ENCODE results near the gene TSPYL2.

TSPYL2 gene

DNA sequence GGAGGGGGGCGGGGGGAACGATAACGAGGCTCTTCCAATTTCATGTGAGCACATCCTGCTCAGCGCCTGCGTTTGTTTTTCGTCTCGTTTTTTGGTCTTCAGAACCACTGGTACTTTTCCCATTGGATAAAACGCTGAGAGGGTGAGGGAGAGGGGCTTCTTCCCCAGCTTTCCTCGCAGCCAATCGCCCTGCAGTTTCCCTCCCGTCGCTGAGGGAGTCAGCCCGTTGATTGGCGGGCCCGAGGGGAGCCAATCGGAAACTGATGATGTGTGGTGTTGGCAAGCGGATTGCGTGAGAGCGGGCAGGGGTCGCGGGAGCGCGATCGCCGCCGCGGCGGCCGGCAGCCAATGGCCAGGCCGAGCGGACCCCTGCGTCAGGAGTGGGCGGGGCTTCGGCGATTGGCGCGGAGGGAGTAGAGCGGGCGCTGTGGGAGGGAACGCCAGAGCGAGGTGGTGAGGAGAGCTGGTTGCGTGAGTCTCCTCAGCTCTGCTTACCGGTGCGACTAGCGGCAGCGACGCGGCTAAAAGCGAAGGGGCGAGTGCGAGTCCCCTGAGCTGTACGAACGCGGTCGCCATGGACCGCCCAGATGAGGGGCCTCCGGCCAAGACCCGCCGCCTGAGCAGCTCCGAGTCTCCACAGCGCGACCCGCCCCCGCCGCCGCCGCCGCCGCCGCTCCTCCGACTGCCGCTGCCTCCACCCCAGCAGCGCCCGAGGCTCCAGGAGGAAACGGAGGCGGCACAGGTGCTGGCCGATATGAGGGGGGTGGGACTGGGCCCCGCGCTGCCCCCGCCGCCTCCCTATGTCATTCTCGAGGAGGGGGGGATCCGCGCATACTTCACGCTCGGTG, at the start of gene TSPYL2:
TSPYL2 (plus strand) TSS at position 443 of the 848 bp plus-strand sequence; CDS start at position 575, 132 bp downstream.
- peak; percentile 97 for DNase-seq (ENCODE audit: low read depth)

DNA sequence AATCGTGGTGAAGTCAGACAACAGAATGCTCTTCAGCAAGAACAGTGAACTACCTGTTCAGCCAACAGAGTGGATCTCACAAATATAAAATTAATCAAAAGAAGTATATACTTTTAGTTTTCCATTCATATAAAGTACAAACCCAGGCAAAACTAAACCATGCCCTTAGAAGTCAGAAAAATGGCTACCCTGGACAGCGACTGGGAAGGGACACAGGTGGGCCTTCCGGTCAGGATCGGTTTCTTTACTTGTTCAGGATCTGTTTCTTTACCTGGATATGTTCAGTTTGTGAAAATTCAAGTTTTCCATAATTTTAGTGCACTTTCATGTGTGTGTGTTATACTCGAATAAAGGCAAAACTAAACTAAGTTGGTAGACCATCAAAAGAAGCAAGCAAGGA, 46.0 kb upstream of the TSPYL2 start:
- DNase-seq (ENCODE audit: low read depth) = no peak

DNA sequence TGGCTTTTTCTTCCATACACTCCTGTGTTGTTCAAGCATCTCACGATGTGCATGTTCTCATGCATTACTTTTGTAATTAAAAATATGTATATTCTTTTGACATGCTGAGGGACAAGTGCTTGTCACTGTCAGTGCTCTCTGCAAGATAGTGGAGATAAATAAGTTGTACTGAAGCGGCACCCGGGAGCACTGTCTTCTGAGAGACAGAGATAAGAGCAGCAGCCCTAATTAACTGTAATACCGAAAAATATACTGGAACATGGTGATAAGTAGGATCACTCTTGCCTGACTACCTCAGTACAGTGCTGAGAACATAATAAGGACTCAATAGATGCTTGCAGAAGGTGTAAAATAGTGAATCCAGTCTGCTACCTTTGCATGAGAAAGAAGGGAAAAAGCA, 42.9 kb upstream of the TSPYL2 start:
- no peak for DNase-seq (ENCODE audit: low read depth)

DNA sequence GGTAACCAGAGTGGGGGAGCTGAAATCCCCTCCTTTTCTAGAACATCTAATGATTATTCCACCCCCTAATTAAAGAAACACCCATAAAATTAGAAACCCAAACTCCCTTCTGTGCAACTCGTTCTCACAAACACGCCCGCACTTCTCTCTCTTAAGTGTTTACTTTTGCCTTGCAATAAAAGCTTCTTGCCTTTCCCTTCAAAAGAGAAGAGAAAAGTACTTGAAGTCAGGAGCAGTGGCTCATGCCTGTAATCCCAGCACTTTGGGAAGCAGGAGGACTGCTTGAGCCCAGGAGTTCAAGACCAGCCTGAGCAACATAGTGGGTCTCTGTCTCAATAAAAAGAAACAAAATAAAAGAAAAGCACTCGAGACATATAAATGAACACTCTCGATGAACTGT, 37.2 kb upstream of the TSPYL2 start:
- no peak for DNase-seq (ENCODE audit: low read depth)

DNA sequence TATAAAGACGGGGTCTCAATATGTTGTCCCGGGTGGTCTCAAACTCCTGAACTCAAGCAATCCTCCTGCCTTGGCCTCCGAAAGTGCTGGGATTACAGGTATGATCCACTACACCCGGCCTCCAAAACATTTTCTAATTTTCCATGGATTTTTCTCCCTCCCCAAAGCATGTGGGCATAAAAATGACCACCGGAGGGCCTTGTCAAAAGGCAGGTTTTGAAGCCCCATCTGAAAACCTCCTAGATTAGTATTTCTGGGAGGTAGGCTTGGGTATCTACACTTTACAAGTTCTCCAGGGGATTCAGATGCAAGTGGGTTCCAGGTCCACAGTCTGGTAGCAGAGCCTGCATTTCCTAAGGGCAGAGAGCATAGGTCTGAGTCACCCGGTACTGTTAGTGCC, 34.9 kb upstream of the TSPYL2 start:
- no peak for DNase-seq (ENCODE audit: low read depth)

DNA sequence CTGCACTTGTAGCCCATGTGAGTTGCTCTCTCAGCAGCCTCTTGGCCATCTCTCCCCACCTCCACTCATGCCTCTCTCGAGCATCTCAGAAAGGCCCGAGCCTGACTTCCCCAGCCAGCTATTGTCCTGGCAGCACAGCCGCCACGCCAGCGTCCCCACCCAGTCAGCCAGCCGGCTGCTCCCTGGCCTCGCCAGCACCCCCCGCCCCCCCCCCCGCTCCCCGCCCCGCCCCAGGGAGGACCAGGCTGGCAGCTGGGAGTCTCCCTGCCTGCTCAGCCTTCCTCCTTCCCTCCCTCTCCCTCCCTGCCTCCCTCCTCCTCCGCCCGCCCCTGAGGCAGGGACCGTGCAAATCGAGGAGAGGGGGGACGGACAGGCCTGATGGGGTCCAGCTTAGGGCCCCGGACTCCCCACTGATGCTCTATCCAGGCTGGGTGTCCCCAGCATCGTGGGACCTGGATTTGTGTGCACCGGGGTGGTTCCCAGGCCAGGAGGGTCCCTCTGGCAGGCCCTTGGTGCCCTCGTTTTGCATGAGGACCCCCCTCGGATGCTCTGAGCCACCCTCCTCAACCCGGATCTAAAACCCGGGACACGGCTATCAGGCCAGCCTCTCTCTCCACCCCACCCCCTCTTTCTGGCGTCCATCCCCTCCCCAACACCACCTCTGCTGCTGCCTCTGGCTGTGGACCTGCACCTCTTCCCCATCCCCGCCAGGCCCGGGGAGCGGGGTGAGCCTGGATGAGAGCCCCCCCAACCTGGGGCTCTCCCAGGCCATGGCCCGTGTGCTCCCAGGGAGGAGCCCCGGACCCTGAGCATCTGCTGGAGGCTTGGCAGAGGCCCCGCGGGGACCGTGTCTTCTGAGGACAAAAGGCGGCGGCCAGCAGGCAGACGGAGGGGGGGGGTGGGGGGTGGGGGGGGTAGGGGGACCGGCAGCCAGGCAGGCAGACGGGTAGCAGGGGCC, 33.7 kb upstream of the TSPYL2 start, which contains the start of gene GPR173:
GPR173 (plus strand) TSS at position 621 of the 958 bp plus-strand sequence. CDS start 27,833 bp downstream, outside the sequence.
- peak; percentile 65 for DNase-seq (ENCODE audit: low read depth)

DNA sequence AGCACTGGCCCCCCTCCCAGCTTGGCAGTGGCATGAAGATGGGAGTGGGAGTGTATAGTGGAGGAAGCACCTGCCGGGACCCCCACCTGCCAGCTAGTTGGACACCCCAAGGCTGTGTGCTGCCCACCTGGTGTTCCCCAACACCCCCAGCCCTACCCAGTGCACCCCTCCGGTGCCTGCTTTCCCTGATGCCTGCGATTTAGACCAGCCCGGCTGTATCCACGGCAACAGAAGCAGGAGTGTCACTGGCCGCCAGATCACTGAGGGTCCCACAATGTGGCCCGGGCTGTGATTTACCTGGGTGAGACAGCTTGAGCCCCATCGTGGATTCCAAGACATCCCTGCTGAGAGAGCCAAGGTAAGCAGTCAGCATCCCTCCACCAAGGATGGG, 33.0 kb upstream of the TSPYL2 start:
- DNase-seq (ENCODE audit: low read depth) = no peak

DNA sequence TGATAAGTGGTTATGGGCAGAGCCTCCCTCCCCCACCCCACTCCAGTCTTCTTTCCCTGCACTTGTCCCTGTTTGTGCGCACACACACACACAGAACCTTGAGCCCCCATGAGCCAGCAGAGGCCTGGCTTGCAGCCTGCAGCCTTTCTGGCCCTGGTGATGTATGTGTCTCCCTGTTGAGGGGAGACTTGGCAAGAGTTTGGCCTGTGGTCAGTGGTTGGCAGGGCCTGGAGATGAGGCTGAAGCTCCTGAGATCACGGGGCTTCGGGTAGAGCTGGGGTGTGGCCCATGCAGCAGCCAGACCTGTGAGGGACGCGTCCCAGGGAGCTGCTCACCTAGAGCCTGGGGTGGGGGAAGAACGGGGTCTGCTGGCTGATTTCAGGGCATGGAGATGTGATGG, 31.3 kb upstream of the TSPYL2 start:
- DNase-seq (ENCODE audit: low read depth) = peak; percentile 34

DNA sequence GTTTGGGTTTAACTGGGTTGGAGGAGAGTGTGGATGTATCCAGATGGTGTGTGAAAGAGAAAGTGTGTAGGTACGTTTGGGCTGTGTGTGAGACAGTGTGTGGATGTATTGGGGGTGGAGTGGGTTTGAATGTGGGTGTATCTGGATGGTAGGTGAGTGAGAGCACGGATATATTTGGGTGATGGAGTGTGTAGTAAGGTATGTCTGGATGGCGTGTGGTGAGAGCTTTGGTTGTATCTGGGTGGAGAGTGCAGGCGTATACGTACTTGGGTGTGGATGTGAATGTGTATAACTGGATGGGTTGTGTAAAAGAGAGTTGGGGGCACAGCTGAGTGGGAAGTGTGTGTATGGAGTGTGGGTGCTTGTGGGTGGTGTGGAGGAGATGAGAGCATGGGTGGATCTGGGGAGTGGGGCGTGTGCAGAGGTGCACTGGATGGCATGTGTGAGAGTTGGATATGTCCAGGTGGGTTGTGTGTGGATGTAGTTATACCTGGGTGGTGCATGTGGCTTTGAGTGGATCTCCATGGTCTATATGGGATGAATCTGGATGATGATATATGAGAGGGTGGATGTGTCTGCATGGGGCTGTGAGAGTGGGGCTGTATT, 26.8 kb upstream of the TSPYL2 start:
- DNase-seq (ENCODE audit: low read depth) = no peak

DNA sequence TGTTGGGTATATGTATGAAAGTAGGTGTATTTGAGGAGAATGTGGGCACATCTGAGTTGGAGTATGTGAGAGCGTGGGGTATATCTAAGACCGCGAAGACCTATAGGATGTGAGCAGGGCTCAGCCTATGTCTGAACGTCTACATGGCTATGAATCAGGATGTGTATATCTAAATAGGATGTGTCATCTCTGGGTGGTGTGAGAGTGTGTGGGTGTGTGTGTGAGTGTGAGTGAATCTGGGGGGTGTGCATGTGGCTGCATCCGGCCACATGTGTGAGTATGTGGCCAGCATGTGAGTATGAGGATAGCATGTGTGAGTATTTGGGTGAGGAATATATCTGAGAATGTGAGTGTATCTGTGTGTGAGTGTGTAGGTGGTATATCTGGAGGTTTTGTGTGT, 25.9 kb upstream of the TSPYL2 start:
- DNase-seq (ENCODE audit: low read depth) = no peak

DNA sequence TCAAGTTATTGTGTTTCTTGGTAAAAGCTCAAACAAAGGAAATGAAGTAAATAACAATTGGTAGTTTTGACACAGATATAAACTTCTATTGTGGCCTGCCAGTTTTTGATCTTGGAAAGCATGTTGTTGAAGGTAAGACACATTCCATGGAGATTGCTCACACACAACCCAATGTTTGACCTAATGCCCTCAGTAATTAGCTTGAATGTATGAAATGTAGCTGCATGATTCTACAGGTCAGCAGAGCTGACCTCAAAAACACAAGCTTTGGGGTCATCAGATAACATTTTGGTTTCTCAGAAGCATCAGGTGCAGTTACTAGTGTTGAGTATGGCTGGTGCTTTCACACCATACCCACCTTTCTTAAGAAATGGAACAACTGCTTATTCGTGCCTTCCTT, 17.1 kb upstream of the TSPYL2 start:
- no peak for DNase-seq (ENCODE audit: low read depth)

DNA sequence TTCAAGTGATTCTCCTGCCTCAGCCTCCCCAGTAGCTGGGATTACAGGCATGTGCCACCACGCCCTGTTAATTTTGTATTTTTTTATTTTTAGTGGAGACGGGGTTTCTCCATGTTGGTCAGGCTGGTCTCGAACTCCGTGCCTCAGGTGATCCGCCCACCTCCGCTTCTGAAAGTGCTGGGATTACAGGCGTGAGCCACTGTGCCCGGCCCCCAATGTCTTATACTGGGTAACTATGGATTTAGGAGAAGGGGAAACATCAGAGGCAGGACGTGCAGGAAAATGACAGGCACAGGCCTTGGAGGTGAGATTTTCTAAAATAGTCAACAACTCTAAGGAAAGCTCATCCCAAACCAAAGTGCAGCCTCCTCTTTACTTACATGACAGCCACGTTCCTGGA, 11.1 kb upstream of the TSPYL2 start:
- DNase-seq (ENCODE audit: low read depth) = no peak

DNA sequence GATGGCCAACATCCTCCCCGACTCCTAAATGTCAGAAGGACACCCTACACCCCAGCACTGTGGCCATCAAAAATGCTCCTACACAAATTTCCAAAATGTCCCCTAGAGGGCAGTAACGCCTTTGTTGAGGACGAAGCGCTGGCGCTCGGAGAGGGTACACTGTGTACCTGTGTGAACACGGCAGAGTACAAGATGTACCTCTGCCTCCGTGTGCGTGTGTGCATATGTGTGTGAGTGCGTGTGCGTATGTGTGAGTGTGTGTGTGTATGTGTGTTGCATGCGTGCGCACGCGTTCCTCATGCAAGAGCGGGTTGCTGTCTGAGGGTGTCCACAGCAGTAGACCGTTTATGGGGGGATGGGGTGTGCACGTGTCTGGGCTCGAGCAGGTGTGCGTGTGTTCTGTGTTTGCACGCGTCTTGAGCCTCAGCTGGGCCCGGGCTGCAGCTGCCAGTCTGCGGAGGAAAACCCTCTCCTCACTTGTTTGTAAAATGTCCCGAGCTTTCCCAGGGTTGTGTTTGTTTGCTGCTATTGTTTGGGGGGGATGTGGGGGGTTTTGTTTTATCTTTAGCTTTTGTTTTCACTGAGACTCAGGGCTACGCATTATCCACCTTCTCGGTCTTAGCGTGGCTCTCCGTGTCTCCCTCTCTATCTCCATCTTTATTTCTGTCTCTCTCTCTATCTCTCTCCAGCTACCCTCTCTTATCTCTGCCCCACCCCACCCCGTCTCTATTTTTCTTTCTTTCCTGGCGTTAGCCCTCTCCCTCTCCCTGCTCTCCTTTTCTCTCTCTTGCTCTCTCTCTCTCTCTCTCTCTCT, 10.4 kb upstream of the TSPYL2 start:
- DNase-seq (ENCODE audit: low read depth) = peak; percentile 51

DNA sequence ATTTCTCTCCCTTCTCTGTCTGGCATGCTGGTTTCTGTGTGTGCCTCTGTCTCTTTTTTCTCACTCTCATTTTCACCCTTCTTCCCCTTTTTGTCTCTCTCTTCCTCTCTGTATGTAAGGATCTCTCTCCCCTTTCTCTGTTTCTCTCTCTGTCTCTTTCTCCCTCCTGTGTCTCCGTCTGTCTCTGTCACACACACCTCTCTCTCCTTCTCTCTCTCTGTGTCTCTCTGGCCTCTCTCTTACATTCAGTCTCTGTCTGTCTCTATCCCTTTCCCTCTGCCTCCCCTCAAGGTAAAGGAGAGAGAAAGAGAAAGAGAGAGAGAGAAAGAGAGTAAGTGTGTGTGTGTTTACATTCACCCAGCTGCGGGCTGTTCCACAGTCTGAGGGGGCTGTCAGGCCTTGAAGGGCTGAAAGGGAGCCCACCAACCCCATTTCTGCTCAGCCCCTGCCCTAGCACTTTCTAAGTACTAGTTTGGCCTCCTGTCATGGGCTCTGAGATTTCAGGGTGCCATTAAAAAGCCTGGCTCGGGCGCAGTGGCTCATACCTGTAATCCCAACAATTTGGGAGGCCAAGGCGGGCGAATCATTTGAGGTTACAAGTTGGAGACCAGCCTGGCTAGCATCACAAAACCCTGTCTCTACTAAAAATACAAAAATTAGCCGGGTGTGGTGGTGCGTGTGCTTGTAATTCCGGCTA, 9.6 kb upstream of the TSPYL2 start:
- no peak for DNase-seq (ENCODE audit: low read depth)

DNA sequence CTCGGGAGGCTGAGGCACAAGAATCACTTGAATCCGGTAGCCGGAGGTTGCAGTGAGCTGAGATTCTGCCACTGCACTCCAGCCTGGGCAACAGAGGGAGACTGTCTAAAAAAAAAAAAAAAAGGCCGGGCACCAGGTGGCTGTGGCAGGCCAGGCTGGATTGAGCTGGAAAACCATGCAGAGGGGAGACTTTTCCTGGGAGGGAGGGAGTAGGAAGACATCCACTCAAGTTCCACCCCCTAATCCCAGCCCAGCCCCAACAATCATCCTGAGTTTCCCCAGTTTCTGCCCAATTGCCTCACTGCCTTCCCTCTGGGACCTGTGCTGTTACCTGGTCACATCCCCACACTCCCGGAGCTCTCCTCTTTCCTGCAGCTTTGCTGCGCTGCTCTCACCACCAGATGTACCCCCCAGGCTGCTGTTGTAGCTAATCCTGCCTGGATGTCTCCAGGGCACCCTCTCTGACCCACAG, 9.0 kb upstream of the TSPYL2 start:
- DNase-seq (ENCODE audit: low read depth) = no peak

DNA sequence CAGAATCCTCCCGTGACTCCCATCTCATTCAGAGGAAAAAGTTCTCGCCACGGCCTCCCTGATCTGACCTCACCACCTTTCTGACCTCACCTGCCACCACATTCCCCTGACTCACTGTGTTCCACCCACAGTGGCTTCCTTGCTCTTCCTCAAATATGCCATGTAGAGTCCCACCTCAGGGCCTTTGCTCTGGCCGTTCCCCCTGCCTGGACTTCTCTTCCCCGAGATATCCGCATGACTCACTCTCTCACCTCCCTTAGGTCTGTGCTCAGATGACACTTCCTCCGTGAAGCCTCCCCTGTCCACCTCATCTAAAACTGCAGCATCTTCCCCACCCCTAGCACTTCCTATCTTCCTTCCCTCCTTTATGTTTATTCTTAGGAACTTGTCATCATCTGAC, 7.2 kb upstream of the TSPYL2 start:
- DNase-seq (ENCODE audit: low read depth) = no peak

DNA sequence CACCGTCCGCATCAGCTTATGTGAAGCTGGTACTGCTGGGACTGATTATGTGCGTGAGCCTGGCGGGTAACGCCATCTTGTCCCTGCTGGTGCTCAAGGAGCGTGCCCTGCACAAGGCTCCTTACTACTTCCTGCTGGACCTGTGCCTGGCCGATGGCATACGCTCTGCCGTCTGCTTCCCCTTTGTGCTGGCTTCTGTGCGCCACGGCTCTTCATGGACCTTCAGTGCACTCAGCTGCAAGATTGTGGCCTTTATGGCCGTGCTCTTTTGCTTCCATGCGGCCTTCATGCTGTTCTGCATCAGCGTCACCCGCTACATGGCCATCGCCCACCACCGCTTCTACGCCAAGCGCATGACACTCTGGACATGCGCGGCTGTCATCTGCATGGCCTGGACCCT, 5.5 kb upstream of the TSPYL2 start:
- no peak for DNase-seq (ENCODE audit: low read depth)

DNA sequence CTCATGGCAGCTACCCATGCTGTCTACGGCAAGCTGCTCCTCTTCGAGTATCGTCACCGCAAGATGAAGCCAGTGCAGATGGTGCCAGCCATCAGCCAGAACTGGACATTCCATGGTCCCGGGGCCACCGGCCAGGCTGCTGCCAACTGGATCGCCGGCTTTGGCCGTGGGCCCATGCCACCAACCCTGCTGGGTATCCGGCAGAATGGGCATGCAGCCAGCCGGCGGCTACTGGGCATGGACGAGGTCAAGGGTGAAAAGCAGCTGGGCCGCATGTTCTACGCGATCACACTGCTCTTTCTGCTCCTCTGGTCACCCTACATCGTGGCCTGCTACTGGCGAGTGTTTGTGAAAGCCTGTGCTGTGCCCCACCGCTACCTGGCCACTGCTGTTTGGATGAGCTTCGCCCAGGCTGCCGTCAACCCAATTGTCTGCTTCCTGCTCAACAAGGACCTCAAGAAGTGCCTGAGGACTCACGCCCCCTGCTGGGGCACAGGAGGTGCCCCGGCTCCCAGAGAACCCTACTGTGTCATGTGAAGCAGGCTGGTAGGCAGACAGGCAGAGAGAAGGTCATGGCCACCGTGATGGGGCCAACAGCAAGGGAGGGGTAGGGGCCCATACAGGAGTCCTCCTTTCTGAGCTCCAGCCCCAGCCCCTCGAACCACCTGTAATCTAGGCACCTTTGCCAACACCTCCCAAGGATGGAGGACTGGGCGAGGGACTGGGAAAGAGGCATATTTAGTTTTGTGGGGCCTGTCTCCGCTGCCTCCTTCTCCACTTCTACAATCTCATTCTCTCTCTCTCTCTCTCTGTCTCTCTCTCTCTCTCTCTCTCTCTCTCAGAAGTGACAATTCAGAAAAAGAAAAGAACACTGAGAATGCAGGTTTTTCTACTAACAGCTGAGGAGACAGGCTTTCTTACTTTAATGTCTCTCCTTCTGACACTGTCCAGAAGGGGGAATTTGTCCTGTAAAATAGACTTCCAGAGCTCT, 4.7 kb upstream of the TSPYL2 start:
- DNase-seq (ENCODE audit: low read depth) = no peak

DNA sequence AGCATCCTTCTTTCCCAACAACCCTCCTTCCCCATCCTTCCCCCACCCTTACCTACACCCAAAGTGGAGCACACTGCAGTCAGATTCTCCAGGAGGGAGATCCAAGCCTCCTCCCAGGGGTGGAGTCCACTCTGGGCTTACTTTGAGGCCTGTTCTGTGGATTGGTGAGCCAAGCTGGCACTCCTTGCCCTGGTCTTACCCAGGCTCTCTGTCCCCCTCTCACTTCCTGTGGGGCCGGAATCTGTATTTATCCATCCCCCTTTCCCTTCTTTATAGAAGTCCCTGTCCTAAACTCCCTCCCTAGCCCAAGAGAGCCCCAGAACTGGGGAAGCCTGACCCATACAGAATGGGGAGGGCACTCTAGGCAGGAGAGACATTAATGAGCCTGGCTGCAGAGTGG, 3.2 kb upstream of the TSPYL2 start:
- no peak for DNase-seq (ENCODE audit: low read depth)
